IPS-20b (cell line): ENCODE data around the gene PITPNC1.
"Not testable (repeated sequence)": the region's sequence is repeated elsewhere in the genome, so short reads cannot be mapped to it uniquely, and the experiment has no call there.

Experiments
- H3K27ac ChIP-seq: one replicate; pipeline ENCODE4 v1.5.1; 2013; ENCODE audit warnings: low read length
- H3K27me3 ChIP-seq: 2 replicates; pipeline ENCODE4 v1.6.1; 2013; ENCODE audit warnings: mild to moderate bottlenecking, low read length, inconsistent platforms; ENCODE audit not compliant: insufficient read depth
- H3K36me3 ChIP-seq: 2 replicates; pipeline ENCODE4 v1.6.1; 2013; ENCODE audit warnings: low read depth, mild to moderate bottlenecking, inconsistent platforms, low read length, moderate library complexity; ENCODE audit not compliant: insufficient read depth
- H3K4me1 ChIP-seq: 2 replicates; pipeline ENCODE4 v1.6.1; 2013; ENCODE audit warnings: mild to moderate bottlenecking, control low read depth, inconsistent platforms, low read length, moderate library complexity; ENCODE audit not compliant: insufficient read depth
- H3K4me3 ChIP-seq: 2 replicates; pipeline ENCODE4 v1.5.1; 2013; ENCODE audit warnings: mild to moderate bottlenecking, low read length, inconsistent platforms
- H3K9ac ChIP-seq: 2 replicates; pipeline ENCODE4 v1.6.1; 2013; ENCODE audit warnings: low read depth, mild to moderate bottlenecking, inconsistent platforms, low read length, moderate library complexity
- H3K9me3 ChIP-seq: 2 replicates; pipeline ENCODE4 v1.6.1; 2013; ENCODE audit warnings: mild to moderate bottlenecking, low read depth, low read length, inconsistent platforms; ENCODE audit not compliant: insufficient read depth

Gene PITPNC1

GRCh38 chr17:67725373-67725791 is 348.3 kb downstream of the PITPNC1 start:
- Histone ChIP-seq H3K9ac (no peak overlapping the region), H3K4me3 (no peak overlapping the region), H3K27me3 (no peaks in the 10 kb centered on the region), H3K36me3 (peaks cover 96% of the 10 kb centered on the region), H3K27ac (no peak overlapping the region), H3K9me3 (no peaks in the 10 kb centered on the region), H3K4me1 (no peaks in the 10 kb centered on the region)

GRCh38 chr17:67725807-67726206 is 348.7 kb downstream of the PITPNC1 start:
- no peak overlapping the region for H3K9ac ChIP-seq
- no peaks in the 10 kb centered on the region for H3K27me3 ChIP-seq
- no peaks in the 10 kb centered on the region for H3K9me3 ChIP-seq
- no peak overlapping the region for H3K4me3 ChIP-seq
- H3K4me1 ChIP-seq = no peaks in the 10 kb centered on the region
- peaks cover 96% of the 10 kb centered on the region for H3K36me3 ChIP-seq
- no peak overlapping the region for H3K27ac ChIP-seq

GRCh38 chr17:67727152-67728039 is 350.3 kb downstream of the PITPNC1 start:
- H3K9ac ChIP-seq, H3K4me3 ChIP-seq, H3K27me3 ChIP-seq, H3K4me1 ChIP-seq, H3K27ac ChIP-seq, H3K9me3 ChIP-seq: not testable (repeated sequence)
- H3K36me3 ChIP-seq = peaks cover 95% of the 10 kb centered on the region

GRCh38 chr17:67729903-67730302 is 352.8 kb downstream of the PITPNC1 start:
- no peak overlapping the region for H3K27ac ChIP-seq
- H3K4me3 ChIP-seq = no peak overlapping the region
- H3K4me1 ChIP-seq = peaks cover 12% of the 10 kb centered on the region; the same call in 1 of the 2 replicates
- H3K9me3 ChIP-seq = 0 out of 2 replicates have a peak, but pooled peaks cover 3% of the 10 kb centered on the region
- no peaks in the 10 kb centered on the region for H3K27me3 ChIP-seq
- H3K36me3 ChIP-seq = peaks cover 96% of the 10 kb centered on the region
- no peak overlapping the region for H3K9ac ChIP-seq

- 0 out of 2 replicates have a peak, but pooled peaks cover 3% of the 10 kb centered on the region for H3K9me3 ChIP-seq
- H3K36me3 ChIP-seq = peaks cover 96% of the 10 kb centered on the region
- H3K27ac ChIP-seq = no peak overlapping the region
Measured at GRCh38 chr17:67730731-67731130, 353.6 kb downstream of the PITPNC1 start.

GRCh38 chr17:67733449-67733848 is 356.4 kb downstream of the PITPNC1 start:
- H3K9ac ChIP-seq = peak overlapping the region; percentile 67; the same call in 1 of the 2 replicates
- H3K9me3 ChIP-seq = 0 out of 2 replicates have a peak, but pooled peaks cover 3% of the 10 kb centered on the region
- H3K27ac ChIP-seq = peak overlapping the region; percentile 23
- no peaks in the 10 kb centered on the region for H3K27me3 ChIP-seq
- peak overlapping the region; percentile 39; the same call in 1 of the 2 replicates for H3K4me3 ChIP-seq
- peaks cover 12% of the 10 kb centered on the region; the same call in 1 of the 2 replicates for H3K4me1 ChIP-seq
- peaks cover 98% of the 10 kb centered on the region for H3K36me3 ChIP-seq

More at GRCh38 chr17:67730731-67731130, 353.6 kb downstream of the PITPNC1 start:
- Histone ChIP-seq H3K27me3 (no peaks in the 10 kb centered on the region), H3K9ac (no peak overlapping the region), H3K4me1 (peaks cover 12% of the 10 kb centered on the region; the same call in 1 of the 2 replicates), H3K4me3 (no peak overlapping the region)

GRCh38 chr17:67737145-67737544 is 360.1 kb downstream of the PITPNC1 start:
- Histone ChIP-seq H3K27me3 (no peaks in the 10 kb centered on the region), H3K9me3 (no peaks in the 10 kb centered on the region), H3K4me3 (no peak overlapping the region), H3K27ac (no peak overlapping the region), H3K9ac (no peak overlapping the region), H3K36me3 (peaks cover 97% of the 10 kb centered on the region), H3K4me1 (peaks cover 12% of the 10 kb centered on the region; the same call in 1 of the 2 replicates)

- Histone ChIP-seq H3K27ac (no peak overlapping the region), H3K9ac (no peak overlapping the region), H3K9me3 (no peaks in the 10 kb centered on the region), H3K27me3 (no peaks in the 10 kb centered on the region), H3K4me3 (no peak overlapping the region), H3K36me3 (peaks cover 95% of the 10 kb centered on the region), H3K4me1 (no peaks in the 10 kb centered on the region)
Measured at GRCh38 chr17:67742025-67742424, 364.9 kb downstream of the PITPNC1 start.
